Peyer's patch (tissue), 4 donors: ENCODE results near the gene GALNT17.

Experiments
- CTCF ChIP-seq, 6 experiments: fragments of 450-650 bp in 4 of 6; fragments of 200-600 bp in 2 of 6; sonication (generic) in 1 of 6; IDR thresholded peaks; one replicate each; pipeline ENCODE4 v1.5.1; 2017 to 2019; ENCODE audit warnings: antibody characterized with exemption in 6 of 6, mild to moderate bottlenecking in 3 of 6, moderate library complexity in 1 of 6
- POLR2A ChIP-seq, 2 donors: fragments of 450-650 bp; IDR thresholded peaks; one replicate each; pipeline ENCODE4 v1.5.1; 2017; ENCODE audit warnings: antibody characterized with exemption in 2 of 2, mild to moderate bottlenecking in 2 of 2, moderate library complexity in 2 of 2

DNA sequence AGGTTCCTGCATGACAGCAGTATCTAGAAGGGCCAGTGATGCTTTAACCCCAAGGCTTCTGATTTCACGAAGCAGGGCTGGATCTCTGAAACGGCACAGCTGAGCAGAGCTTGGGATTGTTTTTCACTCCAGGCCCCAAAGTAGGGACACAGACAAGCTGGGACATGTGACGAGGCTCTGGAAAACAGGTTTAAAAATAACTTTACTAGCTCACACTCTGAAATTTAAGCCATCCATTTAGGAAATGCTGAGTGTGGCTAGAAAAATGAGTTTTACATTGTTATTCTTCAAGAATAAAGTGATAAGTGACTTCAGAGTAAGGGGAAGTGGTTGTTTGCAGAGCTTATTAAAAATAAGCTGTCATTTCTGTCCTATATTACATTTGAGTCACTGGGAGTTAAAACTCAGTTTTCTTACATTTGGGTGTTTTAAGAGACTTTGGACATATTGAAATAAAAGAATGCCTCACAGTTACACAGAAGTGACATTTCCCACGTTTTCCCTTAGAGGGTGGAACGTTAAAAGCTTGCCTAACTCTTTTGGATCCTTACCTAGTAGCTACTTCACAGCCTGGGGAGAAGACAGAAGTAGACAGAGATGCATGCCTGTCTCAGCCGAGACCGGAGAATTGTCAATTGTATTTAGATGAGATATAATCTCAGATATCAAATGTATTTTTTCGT, 107.8 kb downstream of the GALNT17 start:
- TF ChIP-seq POLR2A (IDR thresholded peaks at IDR 0.05): no peak
- no peak for TF ChIP-seq CTCF (IDR thresholded peaks at IDR 0.05)
